NCI-H460 (cell line): ENCODE measurements around the gene ANKRD11. TPM values are rescaled to one million over a fixed set of nuclear protein-coding genes. Genes with fewer than 3 reads are reported as not detected.
"Not testable (repeated sequence)": the region's sequence is repeated elsewhere in the genome, so short reads cannot be mapped to it uniquely, and the experiment has no call there.

Source experiments
- DNase-seq: peaks from one replicate; pipeline ENCODE4 v3.0.0-alpha.2; 2016; ENCODE audit warnings: low read depth; ENCODE audit errors: extremely low read depth
- total RNA-seq: library from RNA; depleted of rRNA; stranded (reverse); fragments of >200 nt; shearing (Covaris generic); gene quantifications from 2 replicates; pipeline ENCODE4 v1.2.3, GENCODE V29; 2014

ANKRD11 gene
- total RNA-seq, 1 experiment from 2014 or later = 56.1 TPM

GRCh38 chr16:89306457-89307420, 183.6 kb downstream of the ANKRD11 start:
- DNase-seq = not testable (repeated sequence)

GRCh38 chr16:89304941-89305705, 185.2 kb downstream of the ANKRD11 start:
- no peak for DNase-seq

GRCh38 chr16:89304181-89304851, 186.0 kb downstream of the ANKRD11 start:
- DNase-seq = no peak

GRCh38 chr16:89303617-89304016, 186.7 kb downstream of the ANKRD11 start:
- no peak for DNase-seq

GRCh38 chr16:89300976-89301360, 189.4 kb downstream of the ANKRD11 start:
- DNase-seq = no peak

- DNase-seq = no peak
These were observed 189.9 kb downstream of the ANKRD11 start for GRCh38 chr16:89300311-89300975.

- DNase-seq = not testable (repeated sequence)
These were observed 190.8 kb downstream of the ANKRD11 start for GRCh38 chr16:89299357-89300111.

GRCh38 chr16:89298623-89299225, 191.6 kb downstream of the ANKRD11 start:
- no peak for DNase-seq

GRCh38 chr16:89297910-89298545, 192.3 kb downstream of the ANKRD11 start:
- no peak for DNase-seq

GRCh38 chr16:89297156-89297874, 193.0 kb downstream of the ANKRD11 start:
- no peak for DNase-seq

GRCh38 chr16:89295915-89296314, 194.4 kb downstream of the ANKRD11 start:
- DNase-seq = no peak

GRCh38 chr16:89295071-89295900, 195.1 kb downstream of the ANKRD11 start:
- DNase-seq = no peak

GRCh38 chr16:89294486-89294885, 195.9 kb downstream of the ANKRD11 start:
- no peak for DNase-seq

- no peak for DNase-seq
These were observed 196.9 kb downstream of the ANKRD11 start for GRCh38 chr16:89293276-89294143.

- DNase-seq = no peak
These were observed 197.8 kb downstream of the ANKRD11 start for GRCh38 chr16:89292443-89293078.

- no peak for DNase-seq
These were observed 198.6 kb downstream of the ANKRD11 start for GRCh38 chr16:89291776-89292175.
